CD4-positive, alpha-beta T cell treated with Interferon gamma for 1 hour (primary cell): Measurements from ENCODE around the gene BBLN.

Experiments used
- DNase-seq: peaks from one replicate; pipeline ENCODE4 v3.0.0-alpha.2; 2020

The BBLN gene

DNA sequence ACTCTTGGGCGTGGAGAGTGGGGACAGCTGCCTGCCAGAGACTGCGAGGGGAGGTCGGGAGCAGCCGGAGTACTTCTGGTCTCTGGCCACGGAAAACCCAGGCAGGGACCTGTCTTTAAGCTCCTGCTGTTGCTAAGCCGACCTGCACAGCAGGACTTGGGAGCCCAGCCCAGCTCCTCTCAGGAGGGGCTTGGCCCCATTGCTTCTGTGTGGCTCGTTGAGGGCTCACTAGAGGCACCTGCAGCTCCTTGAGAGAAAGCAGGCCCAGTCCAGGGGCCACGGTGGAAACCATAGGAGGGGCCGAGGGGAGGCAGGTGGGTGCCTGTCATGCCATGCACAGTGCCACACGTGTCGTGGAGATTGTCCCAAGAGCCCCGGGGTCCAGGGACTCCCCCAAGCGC lies 14.1 kb upstream of the BBLN start:
- no peak for DNase-seq

GRCh38 chr9:128146591-128147120 lies 13.4 kb upstream of the BBLN start:
- DNase-seq = no peak

DNA sequence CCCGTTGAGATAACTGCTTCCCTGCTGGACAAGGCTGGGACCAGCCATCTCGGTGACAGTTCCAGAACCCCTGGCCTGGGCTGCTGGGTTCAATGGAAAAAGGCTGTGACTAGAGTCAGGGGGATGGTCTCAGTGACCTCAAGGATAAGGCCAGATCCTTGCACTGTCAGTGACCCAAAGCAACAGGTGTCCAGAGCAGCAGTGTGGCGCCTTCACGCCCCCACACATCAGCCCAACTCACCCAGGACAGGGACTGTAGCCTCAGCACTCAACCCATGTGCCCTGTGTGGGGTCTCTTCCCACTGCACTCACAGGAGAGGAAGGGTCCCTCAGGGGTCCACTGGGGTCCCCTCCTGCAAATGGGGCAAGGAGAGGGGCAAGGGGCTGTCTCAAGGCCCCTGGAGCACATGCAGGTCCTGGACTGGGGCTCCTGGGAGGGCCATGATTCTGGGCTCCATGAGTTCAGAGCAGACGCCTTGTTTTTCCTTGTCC lies 11.5 kb upstream of the BBLN start:
- no peak for DNase-seq

- DNase-seq = no peak
These were observed 10.9 kb upstream of the BBLN start, which contains the start of gene LCN2 for GRCh38 chr9:128149001-128149701. Gene LCN2 (plus strand): TSS chr9:128149453. CDS start chr9:128149526, 73 bp downstream.

DNA sequence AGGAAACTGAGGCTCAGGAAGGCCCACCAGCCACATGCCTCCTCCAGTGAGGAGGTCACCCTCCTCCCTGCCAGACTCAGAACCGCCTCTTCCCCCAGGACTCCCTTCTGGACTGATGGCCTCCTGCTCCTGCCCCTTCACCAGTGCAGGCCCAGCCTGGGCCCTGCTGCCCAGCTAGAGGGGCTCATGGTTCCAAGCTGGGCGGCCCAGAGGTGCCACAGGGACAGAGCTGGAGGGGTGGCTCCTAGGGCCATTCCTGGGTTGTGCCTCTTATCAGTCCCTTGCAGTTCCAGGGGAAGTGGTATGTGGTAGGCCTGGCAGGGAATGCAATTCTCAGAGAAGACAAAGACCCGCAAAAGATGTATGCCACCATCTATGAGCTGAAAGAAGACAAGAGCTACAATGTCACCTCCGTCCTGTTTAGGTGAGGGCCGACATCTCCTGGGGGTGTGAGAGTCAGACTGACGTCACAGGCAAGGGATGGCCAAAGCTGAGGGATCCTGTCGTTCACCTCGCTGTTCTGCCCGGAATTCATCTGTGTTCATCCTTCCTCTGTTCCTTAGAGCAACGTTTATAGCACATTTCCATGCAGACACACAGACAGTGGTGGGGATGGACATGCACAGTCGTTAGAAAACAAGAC lies 10.0 kb upstream of the BBLN start:
- DNase-seq = no peak

DNA sequence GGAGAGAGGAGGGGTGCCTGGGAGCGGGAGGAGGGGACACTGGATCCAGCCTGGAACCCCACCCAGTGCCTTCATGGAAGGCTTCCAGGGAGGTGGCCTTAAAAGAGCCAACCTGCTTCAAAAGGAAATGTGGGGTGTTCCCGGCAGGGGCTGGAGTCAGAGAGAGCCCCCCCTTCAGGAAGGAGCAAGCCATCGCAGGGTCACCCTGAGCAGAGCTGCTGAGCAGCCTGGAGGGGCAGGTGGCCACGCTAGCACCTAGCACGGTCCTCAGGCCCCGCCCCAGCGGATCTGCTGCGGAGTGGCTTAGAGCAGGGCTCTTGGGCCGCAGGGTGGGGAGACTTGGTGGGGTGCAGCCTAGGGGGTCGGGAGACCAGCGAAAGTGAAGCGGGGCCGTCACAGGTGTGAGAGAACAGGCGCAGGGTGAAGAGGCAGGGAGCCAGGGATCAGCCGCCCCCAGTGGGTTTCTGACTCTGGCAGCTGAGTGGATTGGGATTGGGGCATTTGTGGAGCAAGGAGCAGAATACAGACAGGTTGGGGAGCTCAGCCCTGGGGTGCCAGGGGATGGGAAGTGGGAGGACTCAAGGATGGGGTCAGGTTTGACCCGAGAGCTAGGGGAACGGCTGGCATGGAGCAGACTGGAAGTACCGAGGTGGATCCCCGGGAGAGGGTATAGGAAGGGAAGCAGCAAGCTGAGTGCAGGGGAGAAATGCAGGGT lies 9.3 kb upstream of the BBLN start:
- DNase-seq = no peak

DNA sequence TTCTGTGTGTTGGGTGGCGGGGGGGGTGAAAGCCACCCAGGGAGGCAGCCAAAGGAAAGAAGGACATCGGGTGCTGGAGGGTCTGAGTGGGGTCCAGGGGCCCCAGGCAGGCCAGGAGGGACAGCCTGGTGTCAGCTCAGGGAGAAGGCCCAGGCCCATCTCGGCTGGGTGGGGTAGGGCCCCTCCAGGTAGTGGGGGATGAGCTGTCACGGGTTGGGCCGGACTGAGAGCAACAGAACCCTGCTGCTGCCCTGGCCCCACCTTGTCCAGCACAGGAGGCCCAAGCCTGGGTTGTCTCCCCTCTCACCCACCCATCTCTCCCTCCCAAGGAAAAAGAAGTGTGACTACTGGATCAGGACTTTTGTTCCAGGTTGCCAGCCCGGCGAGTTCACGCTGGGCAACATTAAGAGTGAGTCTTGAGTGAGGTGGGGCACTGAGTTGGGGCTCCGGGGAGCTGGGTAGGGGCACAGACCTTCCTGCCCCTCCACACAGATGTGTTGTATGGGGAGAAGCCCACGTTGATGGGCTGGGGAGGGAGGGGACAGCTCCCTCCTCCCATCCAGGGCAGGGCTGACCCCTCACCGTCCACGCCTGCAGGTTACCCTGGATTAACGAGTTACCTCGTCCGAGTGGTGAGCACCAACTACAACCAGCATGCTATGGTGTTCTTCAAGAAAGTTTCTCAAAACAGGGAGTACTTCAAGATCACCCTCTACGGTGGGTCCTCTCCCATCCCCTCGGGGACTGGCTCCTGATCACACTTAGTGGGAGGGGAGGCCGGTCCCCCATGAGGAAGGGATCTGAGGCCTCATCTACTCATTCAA lies 8.5 kb upstream of the BBLN start:
- no peak for DNase-seq

DNA sequence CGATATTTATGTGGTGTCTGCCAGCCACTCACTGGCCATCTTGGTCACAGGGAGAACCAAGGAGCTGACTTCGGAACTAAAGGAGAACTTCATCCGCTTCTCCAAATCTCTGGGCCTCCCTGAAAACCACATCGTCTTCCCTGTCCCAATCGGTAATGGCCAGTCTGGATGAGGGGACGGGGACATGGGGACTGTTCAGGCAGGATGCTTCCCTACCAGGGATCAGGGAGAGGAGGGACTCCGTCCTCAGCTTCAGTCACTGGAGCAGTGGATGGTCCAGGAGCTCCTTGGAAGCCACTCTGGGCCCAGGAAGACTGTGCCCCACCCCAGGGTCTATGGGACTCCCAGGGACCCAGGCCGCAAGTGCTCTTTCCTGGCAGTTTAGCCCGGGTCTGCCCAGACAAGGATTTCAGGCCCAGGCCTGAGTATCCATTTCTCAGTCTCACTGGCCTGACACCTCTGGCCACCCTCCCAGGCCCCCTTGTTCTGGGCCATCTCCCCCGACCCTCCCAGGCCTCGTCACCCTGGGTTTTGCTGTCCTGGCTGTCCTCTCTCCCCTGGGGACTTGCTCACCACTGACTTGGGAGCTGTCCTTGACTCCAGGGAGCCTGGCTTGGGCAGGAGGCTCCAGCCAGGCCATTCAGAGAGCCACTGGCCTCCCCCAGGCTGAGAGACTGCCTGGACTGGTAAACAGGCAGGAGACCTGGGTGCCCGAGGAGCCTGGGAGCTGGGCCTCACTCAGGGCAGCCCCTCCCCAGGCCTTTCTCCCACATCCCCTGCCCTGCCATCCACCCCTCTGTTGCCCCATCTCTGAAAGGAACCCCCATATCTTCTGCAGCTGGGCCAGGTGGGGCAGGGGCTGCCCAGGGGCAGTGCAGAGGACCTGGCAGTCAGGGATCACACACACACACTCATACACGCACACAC lies 7.7 kb upstream of the BBLN start:
- DNase-seq = no peak

- DNase-seq = no peak
These were observed 6.8 kb upstream of the BBLN start for GRCh38 chr9:128153060-128153946.

DNA sequence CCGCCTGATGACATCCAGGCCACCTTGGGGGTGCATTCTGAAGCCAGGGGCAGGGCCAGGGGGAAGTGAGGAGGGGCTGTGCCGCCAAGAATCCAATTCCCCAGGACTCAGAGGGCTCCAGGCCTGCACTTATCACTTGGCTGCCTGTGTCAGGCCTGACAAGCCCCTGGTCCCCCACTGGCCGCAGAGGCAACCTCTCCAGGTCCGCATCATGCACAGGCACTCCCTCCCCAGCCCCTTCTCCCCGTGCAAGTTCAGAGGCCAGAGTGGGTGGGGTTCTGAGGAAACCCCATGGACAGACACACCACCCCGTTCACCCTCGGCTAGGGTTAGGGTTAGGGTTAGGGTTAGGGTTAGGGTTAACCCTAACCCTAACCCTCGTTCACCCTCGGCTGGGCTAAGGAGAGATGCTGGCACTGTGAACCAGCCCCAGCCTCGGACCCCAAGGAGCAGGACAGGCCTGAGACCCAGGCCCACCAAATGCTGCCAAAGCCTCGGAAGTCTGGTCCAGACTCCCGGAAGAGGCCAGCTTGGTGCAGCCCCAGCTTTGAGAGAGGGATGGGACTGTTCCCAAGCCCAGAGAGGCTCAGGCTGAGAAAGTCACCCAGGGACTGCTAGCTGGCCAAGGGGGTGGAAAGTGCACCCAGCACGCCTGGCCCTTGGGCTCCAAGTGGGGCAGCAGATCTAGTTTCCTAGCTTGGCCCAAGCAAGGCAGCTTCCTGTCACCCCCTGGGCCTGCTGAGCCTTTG lies 5.9 kb upstream of the BBLN start:
- DNase-seq = no peak

DNA sequence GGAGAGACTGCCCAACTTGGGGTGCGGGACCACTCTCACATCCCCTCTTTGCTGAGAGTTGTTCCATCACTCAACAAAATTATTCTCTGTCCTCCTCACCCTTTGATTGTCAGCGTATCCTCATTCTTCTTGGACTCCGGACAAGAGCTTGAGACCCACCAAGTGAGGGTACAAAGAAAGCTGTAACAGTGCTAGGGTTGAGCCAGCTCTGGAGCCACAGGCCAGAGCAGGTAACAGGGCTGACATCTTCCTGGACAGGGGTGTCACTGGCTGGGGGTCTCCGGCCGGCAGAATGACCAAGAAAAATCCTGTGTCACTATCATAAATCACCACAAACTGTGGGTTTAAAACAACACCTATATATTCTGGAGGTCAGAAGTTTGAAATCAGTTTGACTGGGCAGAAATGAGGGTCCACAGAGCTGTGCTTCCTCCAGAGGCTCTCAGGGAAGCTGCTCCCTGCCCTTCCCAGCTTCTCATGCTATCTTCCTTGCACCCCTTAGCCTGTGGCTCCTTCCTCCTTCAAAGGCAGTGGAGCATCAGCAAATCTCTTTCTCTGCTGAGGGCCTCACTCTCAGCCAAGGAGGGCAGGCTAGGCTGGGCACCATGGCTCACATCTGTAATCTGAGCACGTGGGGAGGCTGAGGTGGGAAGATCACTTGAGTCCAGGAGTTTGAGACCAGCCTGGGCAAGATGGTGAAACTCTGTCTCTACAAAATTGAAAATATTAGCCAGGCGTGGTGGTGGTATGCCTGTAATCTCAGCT lies 4.1 kb upstream of the BBLN start:
- no peak for DNase-seq

DNA sequence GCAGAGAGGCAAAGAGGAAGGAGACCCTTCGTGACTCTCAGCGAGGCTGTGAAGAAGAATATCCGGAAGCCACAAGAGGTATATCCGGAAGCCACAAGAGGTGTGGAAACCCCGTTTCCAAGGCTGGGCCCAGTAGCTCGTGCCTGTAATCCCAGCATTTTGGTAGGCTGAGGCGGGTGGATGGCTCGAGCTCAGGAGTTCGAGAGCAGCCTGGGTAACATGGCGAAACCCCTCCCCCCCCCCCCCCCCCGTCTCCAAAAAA lies 612 bp upstream of the BBLN start:
- peak; percentile 48 for DNase-seq

GRCh38 chr9:128160603-128160987 lies 530 bp downstream of the BBLN start:
- no peak for DNase-seq

GRCh38 chr9:128161215-128161902 lies 1.3 kb downstream of the BBLN start:
- no peak for DNase-seq

- no peak for DNase-seq
These were observed 2.4 kb downstream of the BBLN start for GRCh38 chr9:128162215-128163026.

DNA sequence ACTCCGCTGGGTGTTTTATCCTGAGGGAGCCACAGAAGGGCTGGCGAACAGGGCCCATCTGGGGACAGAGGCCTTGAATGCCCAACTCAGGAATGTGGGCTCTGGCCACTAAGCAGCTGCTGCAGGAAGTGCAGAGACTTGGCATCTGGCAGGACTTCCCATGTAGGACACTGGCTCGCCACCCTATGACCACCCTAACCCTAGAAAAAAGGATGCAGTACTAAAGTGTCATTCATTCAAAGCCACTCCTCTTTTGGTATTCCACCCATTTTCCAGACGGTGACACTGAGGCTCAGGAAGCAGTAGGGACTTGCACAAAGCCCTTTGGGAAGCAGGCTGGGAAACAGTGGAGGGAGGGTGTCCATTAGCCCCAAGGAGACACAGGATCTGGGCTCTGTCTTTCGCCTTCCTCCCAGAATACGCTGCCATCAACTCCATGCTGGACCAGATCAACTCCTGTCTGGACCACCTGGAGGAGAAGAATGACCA lies 3.0 kb downstream of the BBLN start:
- DNase-seq = no peak

GRCh38 chr9:128163523-128164306 lies 3.6 kb downstream of the BBLN start:
- no peak for DNase-seq
